Measurements from ENCODE around the gene HMOX1.
A peak's percentile ranks its signal among the peaks of the same experiment; 100 is the strongest.

Gene HMOX1

DNA sequence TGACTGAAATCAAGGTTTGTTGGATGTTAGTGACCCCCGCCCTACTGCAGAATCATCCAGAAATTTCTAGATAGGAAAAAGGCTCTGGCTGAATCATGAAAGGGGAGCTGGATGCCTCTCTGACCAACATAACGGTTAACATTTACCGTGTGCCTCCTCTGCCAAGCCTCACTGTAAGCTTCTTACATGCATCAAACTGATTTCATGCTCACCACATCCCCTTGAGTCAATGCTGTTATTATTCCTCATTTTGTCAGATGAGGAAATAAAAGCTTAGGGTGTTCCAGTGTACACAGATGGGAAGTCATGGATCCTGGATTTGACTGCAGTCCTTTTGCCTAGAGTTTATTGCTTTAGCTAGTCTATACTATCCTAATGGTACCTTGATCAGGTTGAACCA, 5.9 kb upstream of the HMOX1 start:
- H3K27ac ChIP-seq: no peak overlapping the region
- DNase-seq: no peak
- TF ChIP-seq, protein P1, sequence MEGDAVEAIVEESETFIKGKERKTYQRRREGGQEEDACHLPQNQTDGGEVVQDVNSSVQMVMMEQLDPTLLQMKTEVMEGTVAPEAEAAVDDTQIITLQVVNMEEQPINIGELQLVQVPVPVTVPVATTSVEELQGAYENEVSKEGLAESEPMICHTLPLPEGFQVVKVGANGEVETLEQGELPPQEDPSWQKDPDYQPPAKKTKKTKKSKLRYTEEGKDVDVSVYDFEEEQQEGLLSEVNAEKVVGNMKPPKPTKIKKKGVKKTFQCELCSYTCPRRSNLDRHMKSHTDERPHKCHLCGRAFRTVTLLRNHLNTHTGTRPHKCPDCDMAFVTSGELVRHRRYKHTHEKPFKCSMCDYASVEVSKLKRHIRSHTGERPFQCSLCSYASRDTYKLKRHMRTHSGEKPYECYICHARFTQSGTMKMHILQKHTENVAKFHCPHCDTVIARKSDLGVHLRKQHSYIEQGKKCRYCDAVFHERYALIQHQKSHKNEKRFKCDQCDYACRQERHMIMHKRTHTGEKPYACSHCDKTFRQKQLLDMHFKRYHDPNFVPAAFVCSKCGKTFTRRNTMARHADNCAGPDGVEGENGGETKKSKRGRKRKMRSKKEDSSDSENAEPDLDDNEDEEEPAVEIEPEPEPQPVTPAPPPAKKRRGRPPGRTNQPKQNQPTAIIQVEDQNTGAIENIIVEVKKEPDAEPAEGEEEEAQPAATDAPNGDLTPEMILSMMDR (IDR thresholded peaks at IDR 0.05; ENCODE audit: low read depth, low read length, missing control alignments): no peak
- H3K27me3 ChIP-seq (replicated peaks): no peaks in the 10 kb centered on the region
- H3K36me3 ChIP-seq (replicated peaks): no peaks in the 10 kb centered on the region
- no peak overlapping the region for H3K4me3 ChIP-seq (ENCODE audit: low read depth, low read length)
- in situ Hi-C loops (cut with HindIII; ENCODE audit: low pct_ligation_motif_present, low sequenced_read_pairs): no loop called here

DNA sequence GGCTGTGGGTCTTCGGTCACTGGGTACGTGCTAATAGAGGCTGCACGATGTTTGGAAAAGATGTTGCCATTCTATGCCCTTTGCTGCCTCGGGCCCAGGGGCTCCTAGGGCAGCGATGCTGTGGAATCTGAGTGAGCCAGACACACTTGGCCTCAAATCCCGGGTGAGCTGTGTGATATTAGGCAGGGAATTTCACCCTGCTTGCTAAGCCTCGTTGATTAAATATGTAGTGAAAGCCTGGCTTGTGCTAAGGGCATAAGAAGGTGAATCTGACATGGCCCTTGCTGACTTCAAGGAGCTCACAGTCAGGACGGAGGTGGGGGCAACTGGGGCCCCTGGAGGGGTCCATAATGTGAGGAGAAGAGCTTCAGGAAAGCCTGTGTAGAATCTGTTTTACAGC, 5.4 kb upstream of the HMOX1 start:
- Histone ChIP-seq H3K27me3 (replicated peaks) (no peaks in the 10 kb centered on the region), H3K36me3 (replicated peaks) (no peaks in the 10 kb centered on the region), H3K27ac (no peak overlapping the region), H3K4me3 (ENCODE audit: low read depth, low read length) (no peak overlapping the region)
- TF ChIP-seq, protein P1 (IDR thresholded peaks at IDR 0.05; ENCODE audit: low read depth, low read length, missing control alignments): no peak
- no peak for DNase-seq
- in situ Hi-C loops (cut with HindIII; ENCODE audit: low pct_ligation_motif_present, low sequenced_read_pairs): no loop called here

DNA sequence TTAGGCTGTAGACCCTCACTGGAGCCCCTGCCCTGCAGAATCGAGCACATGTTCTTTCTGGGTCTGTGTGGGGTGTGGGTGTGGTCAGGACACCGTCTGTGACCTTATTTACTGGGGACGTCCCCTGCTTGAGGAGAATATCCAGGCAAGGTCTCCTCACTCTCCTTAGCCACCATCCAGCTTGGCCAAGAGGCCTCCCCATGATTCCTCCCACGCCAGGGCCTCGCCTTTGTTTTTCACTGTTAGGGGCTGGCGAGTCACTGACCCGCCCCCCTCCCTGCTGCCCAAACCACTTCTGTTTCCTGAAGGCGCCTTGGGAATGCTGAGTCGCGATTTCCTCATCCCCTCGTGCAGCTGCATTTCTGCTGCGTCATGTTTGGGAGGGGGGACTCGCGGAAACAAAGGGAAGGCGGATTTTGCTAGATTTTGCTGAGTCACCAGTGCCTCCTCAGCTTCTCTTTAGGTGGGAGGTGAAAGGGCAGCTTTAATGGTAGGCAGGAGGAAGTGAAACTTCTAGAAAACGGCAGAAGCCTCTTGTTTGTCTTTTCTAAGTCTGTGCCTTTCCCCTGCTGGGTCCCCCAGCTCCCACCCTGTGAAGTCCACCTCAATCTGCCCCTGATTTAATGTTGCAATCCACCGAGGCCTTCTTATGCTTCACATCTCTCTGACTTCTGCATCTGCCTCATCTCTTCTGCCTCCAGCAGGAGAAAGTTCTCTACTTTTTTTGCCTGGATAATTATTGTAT, 4.0 kb upstream of the HMOX1 start:
- in situ Hi-C loops (cut with HindIII; ENCODE audit: low pct_ligation_motif_present, low sequenced_read_pairs): no loop called here
- Histone ChIP-seq H3K4me3 (ENCODE audit: low read depth, low read length) (no peak overlapping the region), H3K27ac (peak overlapping the region; percentile 74), H3K27me3 (replicated peaks) (no peaks in the 10 kb centered on the region), H3K36me3 (replicated peaks) (no peaks in the 10 kb centered on the region)
- TF ChIP-seq, protein P1 (IDR thresholded peaks at IDR 0.05; ENCODE audit: low read depth, low read length, missing control alignments): no peak
- DNase-seq: peak; percentile 96

DNA sequence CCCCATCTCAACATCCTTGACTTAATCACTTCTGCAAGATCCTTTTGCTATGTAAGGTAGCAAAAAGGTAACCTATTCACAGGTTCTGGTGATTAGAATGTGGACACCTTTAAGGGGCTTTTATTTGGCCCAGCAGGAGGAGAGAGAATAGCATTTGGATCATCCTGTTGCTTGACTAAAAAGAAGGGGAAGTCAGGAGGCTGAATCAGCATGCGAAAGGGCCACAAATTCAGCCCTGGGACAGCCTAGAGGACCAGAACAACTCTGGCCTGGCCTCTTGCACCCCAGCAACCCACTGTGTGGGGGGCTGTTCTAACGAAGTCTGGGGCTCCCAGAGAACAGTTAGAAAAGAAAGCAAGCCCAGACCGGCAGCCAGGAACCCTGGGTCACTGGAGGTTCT, 3.2 kb upstream of the HMOX1 start:
- no peak overlapping the region for H3K27ac ChIP-seq
- H3K4me3 ChIP-seq (ENCODE audit: low read depth, low read length): no peak overlapping the region
- no peak for DNase-seq
- no peaks in the 10 kb centered on the region for H3K27me3 ChIP-seq (replicated peaks)
- TF ChIP-seq, protein P1 (IDR thresholded peaks at IDR 0.05; ENCODE audit: low read depth, low read length, missing control alignments): no peak
- in situ Hi-C loops (cut with HindIII; ENCODE audit: low pct_ligation_motif_present, low sequenced_read_pairs): no loop called here
- H3K36me3 ChIP-seq (replicated peaks): no peaks in the 10 kb centered on the region

DNA sequence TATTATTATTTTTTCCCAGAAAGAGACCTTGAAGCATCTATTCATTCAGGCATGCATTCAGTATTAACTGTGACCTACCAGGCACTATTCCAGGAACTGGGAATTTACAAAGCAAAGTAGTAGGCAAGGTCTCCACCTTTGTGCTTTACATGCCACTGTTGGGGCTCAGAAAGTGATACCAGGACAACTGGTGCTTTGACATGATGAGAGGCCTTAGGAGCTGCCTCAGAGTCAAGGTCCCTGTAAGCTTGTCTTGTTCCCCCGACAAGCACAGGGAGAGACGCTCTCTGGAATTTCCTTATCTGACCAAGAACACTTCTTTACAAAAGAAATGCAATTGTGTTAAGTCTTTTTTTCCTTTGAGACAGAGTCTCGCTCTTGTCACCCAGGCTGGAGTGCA, 2.3 kb upstream of the HMOX1 start:
- TF ChIP-seq, protein P1 (IDR thresholded peaks at IDR 0.05; ENCODE audit: low read depth, low read length, missing control alignments): no peak
- no peak overlapping the region for H3K4me3 ChIP-seq (ENCODE audit: low read depth, low read length)
- H3K36me3 ChIP-seq (replicated peaks): no peaks in the 10 kb centered on the region
- no peak overlapping the region for H3K27ac ChIP-seq
- H3K27me3 ChIP-seq (replicated peaks): no peaks in the 10 kb centered on the region
- DNase-seq: no peak
- in situ Hi-C loops (cut with HindIII; ENCODE audit: low pct_ligation_motif_present, low sequenced_read_pairs): no loop called here

Measured in brain microvascular endothelial cell (primary cell).